K562 (cell line): ENCODE measurements around the gene HES5. TPM values are rescaled to one million over a fixed set of nuclear protein-coding genes. Genes with fewer than 3 reads are reported as not detected.

ENCODE experiments used
- CHD7 ChIP-seq: fragments of 200-600 bp; sonication (generic); IDR thresholded peaks from one replicate; pipeline ENCODE4 v1.6.1; 2012; ENCODE audit warnings: mild to moderate bottlenecking, low read depth, low read length, inconsistent platforms
- GTF2E2 ChIP-seq: fragments of 200-800 bp; sonication (Bioruptor generic); IDR thresholded peaks from 2 replicates; pipeline ENCODE4 v1.6.1; 2016; ENCODE audit warnings: missing genetic modification characterization, missing compliant biosample characterization
- MEF2A ChIP-seq: IDR thresholded peaks from 2 replicates; pipeline ENCODE4 v1.6.1; 2011; ENCODE audit warnings: low read depth, mild to moderate bottlenecking, low read length, moderate library complexity; ENCODE audit not compliant: control insufficient read depth
- NR4A1 ChIP-seq, 2 experiments: fragments of 250-450 bp in 1 of 2; fragments of 450-650 bp in 1 of 2; sonication (Bioruptor Pico) in 1 of 2; IDR thresholded peaks; 2 replicates each; pipeline versions ENCODE4 v1.4.0 to v1.6.1; 2016 to 2020; ENCODE audit warnings: mild to moderate bottlenecking in 2 of 2, missing compliant biosample characterization in 1 of 2, missing genetic modification characterization in 1 of 2, moderate library complexity in 1 of 2
- POLR2G ChIP-seq: fragments of 200-400 bp; formaldehyde crosslinking; IDR thresholded peaks from 2 replicates; pipeline ENCODE4 v1.6.1; 2017; ENCODE audit warnings: low read depth, mild to moderate bottlenecking, antibody characterized with exemption, low read length, moderate library complexity
- ZNF140 ChIP-seq: fragments of 250-450 bp; sonication (Bioruptor Pico); IDR thresholded peaks from 2 replicates; pipeline ENCODE4 v1.8.0; 2021; ENCODE audit warnings: moderate library complexity, mild to moderate bottlenecking, inconsistent platforms
- ZNF75A ChIP-seq: fragments of 450-650 bp; formaldehyde crosslinking; IDR thresholded peaks from 2 replicates; pipeline ENCODE4 v1.4.0; 2020; ENCODE audit warnings: mild to moderate bottlenecking
- polyA plus RNA-seq, 8 experiments: library from polyadenylated mRNA; depleted of rRNA in 4 of 8; stranded (reverse) in 5 of 8; unstranded in 3 of 8; fragments of >200 nt; fragmentation: Nextera tagmentation in 2 of 8; fragmentation: Illumina TruSeq in 1 of 8; extraction: Ambion mirVana in 2 of 8; extraction: Trizol in 1 of 8; gene quantifications; 2 replicates each; pipeline versions ENCODE4 v1.2.1 to v1.2.3, GENCODE V29; 2011 to 2014; ENCODE audit warnings: inconsistent platforms in 1 of 8, missing spikeins in 1 of 8
- total RNA-seq, 7 experiments: library from RNA; depleted of rRNA in 6 of 7; stranded (reverse); fragments of >200 nt in 6 of 7; fragmentation: Illumina TruSeq in 2 of 7; extraction: Trizol in 2 of 7; gene quantifications; 2 replicates each; pipeline versions ENCODE4 v1.2.1 to v1.2.3, GENCODE V29; 2011 to 2021; ENCODE audit warnings: low replicate concordance in 1 of 7

Gene HES5
- total and polyA plus RNA-seq, 9 of the 15 experiments (the other 6 are each of a cell fraction or from before 2014, with no cell fraction given): not detected

- no peak for TF ChIP-seq GTF2E2 (tag)
- TF ChIP-seq POLR2G: 0 out of 2 replicates have a peak, but pooled peaks have one; percentile 18
- TF ChIP-seq NR4A1 (CRISPR knock-in tag; IDR thresholded peaks at IDR 0.05): no peak
- no peak for TF ChIP-seq NR4A1 (tag; IDR thresholded peaks at IDR 0.05)
- no peak for TF ChIP-seq CHD7
- TF ChIP-seq ZNF140 (CRISPR knock-in tag): no peak
- peak; percentile 75 for TF ChIP-seq ZNF75A (CRISPR knock-in tag)
- no peak for TF ChIP-seq MEF2A
- TF ChIP-seq, all 486 proteins: peak for 10
Measured at GRCh38 chr1:2544875-2545640, 15.0 kb upstream of the HES5 start (continued).
